ENCODE data around the gene NAGA. TPM values are rescaled to one million over a fixed set of nuclear protein-coding genes. Genes with fewer than 3 reads are reported as not detected.

NAGA gene
- total and polyA plus RNA-seq, 9 of the 15 experiments (the other 6 are each of a cell fraction or from before 2014, with no cell fraction given), result 6.5 to 20.6 (median 17.4) TPM

DNA sequence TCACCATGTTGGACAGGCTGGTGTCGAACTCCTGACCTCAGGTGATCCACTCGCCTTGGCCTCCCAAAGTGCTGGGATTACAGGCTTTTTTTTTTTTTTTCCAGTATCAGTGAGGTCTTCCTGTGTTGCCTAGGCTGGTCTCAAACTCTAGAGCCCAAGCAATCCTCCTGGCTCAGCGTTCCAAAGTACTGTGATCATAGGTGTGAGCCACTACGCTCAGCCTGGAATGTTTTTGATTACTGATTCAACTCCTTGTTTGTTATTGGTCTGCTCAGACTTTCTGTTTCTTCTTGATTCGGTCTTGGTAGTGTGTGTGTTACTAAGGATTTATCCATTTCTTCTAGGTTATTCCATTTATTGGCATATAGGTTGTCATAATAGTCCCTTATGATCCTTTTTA is 31.3 kb downstream of the NAGA start:
- FAIRE-seq (no peak), DNase-seq (ENCODE audit: extremely low read depth in 1 of 4, low spot score in 3 of 4) (no peak), ATAC-seq (no peak)
- intact Hi-C loops (cut with micrococcal nuclease) (no loop called here), in situ Hi-C loops (cut with MboI) (no loop called here)
- no peaks in the 10 kb centered on the region for H3K27me3 ChIP-seq (ENCODE audit: control insufficient read depth in 2 of 2, insufficient read depth in 2 of 2, low read length in 2 of 2)
- POLR2A ChIA-PET, result no interaction called here
- WGBS (ENCODE audit: insufficient coverage, low coverage, missing lambda C conversion rate), result 9% methylated on average over 3 of the region's 5 CpGs
- no TSS peak for BruUV-seq (replicated peaks)
- H3K4me2 ChIP-seq (ENCODE audit: insufficient read depth, low read length), result no peak overlapping the region
- H3K27ac ChIP-seq (ENCODE audit: extremely low read depth, low read depth, low read length), result no peak overlapping the region
- H2AFZ ChIP-seq (ENCODE audit: low read depth, low read length), result no peak overlapping the region
- H3K9me1 ChIP-seq (ENCODE audit: control insufficient read depth, insufficient read depth, low read length), result no peaks in the 10 kb centered on the region
- H3K9ac ChIP-seq (ENCODE audit: insufficient read depth in 1 of 2, low read depth in 2 of 2, low read length in 2 of 2), result no peak overlapping the region
- H3K36me3 ChIP-seq (ENCODE audit: control insufficient read depth, insufficient read depth, low read length), result no peaks in the 10 kb centered on the region
- H3K9me3 ChIP-seq (replicated peaks; ENCODE audit: control insufficient read depth, insufficient read depth, low read depth, low read length), result no peaks in the 10 kb centered on the region
- CTCF ChIA-PET (ENCODE audit: low intra/inter-chr PET ratio), result no interaction called here
- no peaks in the 10 kb centered on the region for H3K79me2 ChIP-seq (ENCODE audit: control insufficient read depth, insufficient read depth, low read length)
- TF ChIP-seq, protein P1, sequence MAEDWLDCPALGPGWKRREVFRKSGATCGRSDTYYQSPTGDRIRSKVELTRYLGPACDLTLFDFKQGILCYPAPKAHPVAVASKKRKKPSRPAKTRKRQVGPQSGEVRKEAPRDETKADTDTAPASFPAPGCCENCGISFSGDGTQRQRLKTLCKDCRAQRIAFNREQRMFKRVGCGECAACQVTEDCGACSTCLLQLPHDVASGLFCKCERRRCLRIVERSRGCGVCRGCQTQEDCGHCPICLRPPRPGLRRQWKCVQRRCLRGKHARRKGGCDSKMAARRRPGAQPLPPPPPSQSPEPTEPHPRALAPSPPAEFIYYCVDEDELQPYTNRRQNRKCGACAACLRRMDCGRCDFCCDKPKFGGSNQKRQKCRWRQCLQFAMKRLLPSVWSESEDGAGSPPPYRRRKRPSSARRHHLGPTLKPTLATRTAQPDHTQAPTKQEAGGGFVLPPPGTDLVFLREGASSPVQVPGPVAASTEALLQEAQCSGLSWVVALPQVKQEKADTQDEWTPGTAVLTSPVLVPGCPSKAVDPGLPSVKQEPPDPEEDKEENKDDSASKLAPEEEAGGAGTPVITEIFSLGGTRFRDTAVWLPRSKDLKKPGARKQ (CRISPR knock-in tag; IDR thresholded peaks at IDR 0.05), result no peak
- no peak for TF ChIP-seq THRAP3 (IDR thresholded peaks at IDR 0.05; ENCODE audit: borderline replicate concordance)
- TF ChIP-seq YY1 (IDR thresholded peaks at IDR 0.05; ENCODE audit: borderline replicate concordance in 1 of 3, control insufficient read depth in 1 of 3, extremely low read depth in 1 of 3, insufficient read depth in 3 of 3, insufficient read length in 1 of 3, insufficient replicate concordance in 2 of 3, low read depth in 1 of 3, low read length in 2 of 3), result no peak
- TF ChIP-seq ZNF57 (CRISPR knock-in tag; IDR thresholded peaks at IDR 0.05), result no peak
- TF ChIP-seq, protein P2, sequence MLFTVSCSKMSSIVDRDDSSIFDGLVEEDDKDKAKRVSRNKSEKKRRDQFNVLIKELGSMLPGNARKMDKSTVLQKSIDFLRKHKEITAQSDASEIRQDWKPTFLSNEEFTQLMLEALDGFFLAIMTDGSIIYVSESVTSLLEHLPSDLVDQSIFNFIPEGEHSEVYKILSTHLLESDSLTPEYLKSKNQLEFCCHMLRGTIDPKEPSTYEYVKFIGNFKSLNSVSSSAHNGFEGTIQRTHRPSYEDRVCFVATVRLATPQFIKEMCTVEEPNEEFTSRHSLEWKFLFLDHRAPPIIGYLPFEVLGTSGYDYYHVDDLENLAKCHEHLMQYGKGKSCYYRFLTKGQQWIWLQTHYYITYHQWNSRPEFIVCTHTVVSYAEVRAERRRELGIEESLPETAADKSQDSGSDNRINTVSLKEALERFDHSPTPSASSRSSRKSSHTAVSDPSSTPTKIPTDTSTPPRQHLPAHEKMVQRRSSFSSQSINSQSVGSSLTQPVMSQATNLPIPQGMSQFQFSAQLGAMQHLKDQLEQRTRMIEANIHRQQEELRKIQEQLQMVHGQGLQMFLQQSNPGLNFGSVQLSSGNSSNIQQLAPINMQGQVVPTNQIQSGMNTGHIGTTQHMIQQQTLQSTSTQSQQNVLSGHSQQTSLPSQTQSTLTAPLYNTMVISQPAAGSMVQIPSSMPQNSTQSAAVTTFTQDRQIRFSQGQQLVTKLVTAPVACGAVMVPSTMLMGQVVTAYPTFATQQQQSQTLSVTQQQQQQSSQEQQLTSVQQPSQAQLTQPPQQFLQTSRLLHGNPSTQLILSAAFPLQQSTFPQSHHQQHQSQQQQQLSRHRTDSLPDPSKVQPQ (CRISPR knock-in tag; IDR thresholded peaks at IDR 0.05; ENCODE audit: borderline replicate concordance), result no peak
- TF ChIP-seq EP300 (IDR thresholded peaks at IDR 0.05; ENCODE audit: low read length), result no peak
- no peak for TF ChIP-seq HDGF (IDR thresholded peaks at IDR 0.05)
- TF ChIP-seq, protein P3, sequence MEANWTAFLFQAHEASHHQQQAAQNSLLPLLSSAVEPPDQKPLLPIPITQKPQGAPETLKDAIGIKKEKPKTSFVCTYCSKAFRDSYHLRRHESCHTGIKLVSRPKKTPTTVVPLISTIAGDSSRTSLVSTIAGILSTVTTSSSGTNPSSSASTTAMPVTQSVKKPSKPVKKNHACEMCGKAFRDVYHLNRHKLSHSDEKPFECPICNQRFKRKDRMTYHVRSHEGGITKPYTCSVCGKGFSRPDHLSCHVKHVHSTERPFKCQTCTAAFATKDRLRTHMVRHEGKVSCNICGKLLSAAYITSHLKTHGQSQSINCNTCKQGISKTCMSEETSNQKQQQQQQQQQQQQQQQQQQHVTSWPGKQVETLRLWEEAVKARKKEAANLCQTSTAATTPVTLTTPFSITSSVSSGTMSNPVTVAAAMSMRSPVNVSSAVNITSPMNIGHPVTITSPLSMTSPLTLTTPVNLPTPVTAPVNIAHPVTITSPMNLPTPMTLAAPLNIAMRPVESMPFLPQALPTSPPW (CRISPR knock-in tag; IDR thresholded peaks at IDR 0.05), result no peak
- no peak for TF ChIP-seq ASH1L (IDR thresholded peaks at IDR 0.05; ENCODE audit: borderline replicate concordance, low read depth, partially characterized antibody)
- no peak for TF ChIP-seq SMARCA4 (IDR thresholded peaks at IDR 0.05)
- no peak for TF ChIP-seq HEY1 (CRISPR knock-in tag; IDR thresholded peaks at IDR 0.05; ENCODE audit: borderline replicate concordance)
- no peak for TF ChIP-seq YBX1 (IDR thresholded peaks at IDR 0.05)
- TF ChIP-seq ZKSCAN8 (CRISPR knock-in tag; IDR thresholded peaks at IDR 0.05), result no peak
- no peak for TF ChIP-seq TEAD4 (IDR thresholded peaks at IDR 0.05; ENCODE audit: low read length)
- TF ChIP-seq TEAD4 (CRISPR knock-in tag; IDR thresholded peaks at IDR 0.05; ENCODE audit: borderline replicate concordance), result no peak
- no peak for TF ChIP-seq ZBED1 (IDR thresholded peaks at IDR 0.05)
- TF ChIP-seq KDM5B (IDR thresholded peaks at IDR 0.05; ENCODE audit: insufficient replicate concordance, low read depth, low read length), result no peak
- no peaks in the 10 kb centered on the region for H3K4me1 ChIP-seq (replicated peaks in 1 of 2; ENCODE audit: control insufficient read depth in 2 of 2, insufficient read depth in 2 of 2, low read length in 2 of 2)
- no peaks in the 10 kb centered on the region for H4K20me1 ChIP-seq (replicated peaks; ENCODE audit: control insufficient read depth, insufficient read depth, low read length)
- H3K4me3 ChIP-seq, result no peak overlapping the region

Measured in K562 (cell line).